Measurements from ENCODE around the gene MTFMT.

DNA sequence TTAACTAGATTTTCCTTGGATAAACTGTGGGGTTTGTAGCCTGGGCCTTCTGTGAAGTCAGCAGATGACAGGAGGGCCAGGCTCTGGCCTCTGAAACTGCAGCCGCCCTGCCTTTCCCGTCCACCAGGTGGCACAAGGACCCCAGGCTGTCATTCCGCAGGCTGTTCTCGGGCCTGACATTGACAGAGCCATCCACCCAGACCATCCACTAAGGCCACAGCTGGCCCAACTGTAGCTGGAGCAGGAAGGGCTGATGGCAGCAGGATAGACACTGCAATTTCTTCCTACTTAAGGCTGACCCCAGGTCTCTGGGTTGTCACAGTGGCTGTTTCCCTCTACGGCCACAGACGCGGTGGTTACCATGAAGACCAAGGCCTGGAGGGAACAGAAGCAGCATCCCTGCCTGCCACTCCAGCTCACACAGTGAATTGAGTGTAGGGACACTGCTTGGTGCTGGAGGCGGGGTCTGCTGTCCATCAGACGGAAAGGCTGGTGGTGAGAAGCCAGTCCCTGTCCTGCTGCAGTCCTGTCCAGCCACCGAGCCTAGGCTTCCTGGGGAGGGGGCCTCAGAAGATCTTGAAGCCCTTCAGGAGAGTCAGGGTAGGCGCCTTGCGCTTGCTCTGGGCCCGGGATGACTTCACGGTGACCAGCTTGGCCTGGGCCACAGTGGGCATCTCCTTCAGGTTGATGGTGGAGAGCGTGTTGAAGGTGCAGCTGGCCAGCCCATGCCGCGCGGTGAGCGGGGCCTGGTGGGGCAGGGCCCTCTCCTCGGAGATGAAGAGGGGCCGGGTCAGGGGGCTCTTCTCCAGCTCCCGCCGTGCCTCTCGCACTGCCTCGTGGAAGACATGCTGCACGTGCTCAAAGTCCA lies 25.1 kb upstream of the MTFMT start:
- TF ChIP-seq, protein P1, sequence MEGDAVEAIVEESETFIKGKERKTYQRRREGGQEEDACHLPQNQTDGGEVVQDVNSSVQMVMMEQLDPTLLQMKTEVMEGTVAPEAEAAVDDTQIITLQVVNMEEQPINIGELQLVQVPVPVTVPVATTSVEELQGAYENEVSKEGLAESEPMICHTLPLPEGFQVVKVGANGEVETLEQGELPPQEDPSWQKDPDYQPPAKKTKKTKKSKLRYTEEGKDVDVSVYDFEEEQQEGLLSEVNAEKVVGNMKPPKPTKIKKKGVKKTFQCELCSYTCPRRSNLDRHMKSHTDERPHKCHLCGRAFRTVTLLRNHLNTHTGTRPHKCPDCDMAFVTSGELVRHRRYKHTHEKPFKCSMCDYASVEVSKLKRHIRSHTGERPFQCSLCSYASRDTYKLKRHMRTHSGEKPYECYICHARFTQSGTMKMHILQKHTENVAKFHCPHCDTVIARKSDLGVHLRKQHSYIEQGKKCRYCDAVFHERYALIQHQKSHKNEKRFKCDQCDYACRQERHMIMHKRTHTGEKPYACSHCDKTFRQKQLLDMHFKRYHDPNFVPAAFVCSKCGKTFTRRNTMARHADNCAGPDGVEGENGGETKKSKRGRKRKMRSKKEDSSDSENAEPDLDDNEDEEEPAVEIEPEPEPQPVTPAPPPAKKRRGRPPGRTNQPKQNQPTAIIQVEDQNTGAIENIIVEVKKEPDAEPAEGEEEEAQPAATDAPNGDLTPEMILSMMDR (IDR thresholded peaks at IDR 0.05), result peak; percentile 91
- TF ChIP-seq EZH2 (IDR thresholded peaks at IDR 0.05), result no peak
